22Rv1 (cell line): ENCODE results near the gene HTR7.
A peak's percentile ranks its signal among the peaks of the same experiment; 100 is the strongest.
"Not testable (repeated sequence)": the region's sequence is repeated elsewhere in the genome, so short reads cannot be mapped to it uniquely, and the experiment has no call there.

Experiments used
- H3K27ac ChIP-seq: fragments of 450-650 bp; 2 replicates; pipeline ENCODE4 v1.5.1; 2017
- CTCF ChIP-seq: fragments of 450-650 bp; IDR thresholded peaks from 2 replicates; pipeline ENCODE4 v1.5.1; 2017; ENCODE audit warnings: mild to moderate bottlenecking
- ZFX ChIP-seq: fragments of 450-650 bp; IDR thresholded peaks from 2 replicates; pipeline ENCODE4 v1.6.1; 2017; ENCODE audit warnings: antibody characterized with exemption, borderline replicate concordance

HTR7 gene

GRCh38 chr10:90887555-90887954 is 29.7 kb upstream of the HTR7 start:
- TF ChIP-seq CTCF (no peak), ZFX (no peak)
- H3K27ac ChIP-seq = peak overlapping the region; percentile 45

- no peak for TF ChIP-seq ZFX
- no peak for TF ChIP-seq CTCF
- no peak overlapping the region for H3K27ac ChIP-seq
Measured at GRCh38 chr10:90885176-90885575, 27.3 kb upstream of the HTR7 start.

- H3K27ac ChIP-seq = no peak overlapping the region
Measured at GRCh38 chr10:90884431-90884830, 26.6 kb upstream of the HTR7 start.

GRCh38 chr10:90880059-90880719 is 22.4 kb upstream of the HTR7 start:
- peak; percentile 85 for TF ChIP-seq CTCF
- H3K27ac ChIP-seq = not testable (repeated sequence)

More at GRCh38 chr10:90884431-90884830, 26.6 kb upstream of the HTR7 start:
- TF ChIP-seq ZFX (no peak), CTCF (no peak)

GRCh38 chr10:90879062-90879461 is 21.2 kb upstream of the HTR7 start:
- no peak overlapping the region for H3K27ac ChIP-seq
- TF ChIP-seq ZFX = no peak

- no peak for TF ChIP-seq ZFX
- TF ChIP-seq CTCF = no peak
- H3K27ac ChIP-seq = peak overlapping the region; percentile 64
Measured at GRCh38 chr10:90872648-90873020, 14.8 kb upstream of the HTR7 start.

GRCh38 chr10:90871766-90872647 is 14.2 kb upstream of the HTR7 start, which contains the start of gene RPP30:
Gene RPP30, plus strand, starts transcription at chr10:90871974. Its CDS starts 13 bp downstream, at chr10:90871987.
- H3K27ac ChIP-seq = peak within 1 kb of the TSS; percentile 64
- TF ChIP-seq CTCF (no peak), ZFX (no peak)
